ENCODE results near the gene SLC6A16.

GRCh38 chr19:49349567-49349966 lies 24.6 kb upstream of the SLC6A16 start:
- TF ChIP-seq CTCF (IDR thresholded peaks at IDR 0.05) = no peak
- TF ChIP-seq EP300 (IDR thresholded peaks at IDR 0.05) = no peak
- TF ChIP-seq POLR2AphosphoS5 (IDR thresholded peaks at IDR 0.05) = no peak

Measured in sigmoid colon (tissue), 4 donors.